CD4-positive, alpha-beta T cell treated with Interferon alpha-2 for 1 hour (primary cell): ENCODE measurements around the gene PRL.

ENCODE experiments used
- DNase-seq, 2 donors: peaks; one replicate each; pipeline ENCODE4 v3.0.0-alpha.2; 2020 to 2022

The PRL gene

GRCh38 chr6:22296936-22297335, at the start of gene PRL:
PRL (minus strand) TSS chr6:22297036; CDS start chr6:22296982, 54 bp downstream.
- DNase-seq: no peak

DNA sequence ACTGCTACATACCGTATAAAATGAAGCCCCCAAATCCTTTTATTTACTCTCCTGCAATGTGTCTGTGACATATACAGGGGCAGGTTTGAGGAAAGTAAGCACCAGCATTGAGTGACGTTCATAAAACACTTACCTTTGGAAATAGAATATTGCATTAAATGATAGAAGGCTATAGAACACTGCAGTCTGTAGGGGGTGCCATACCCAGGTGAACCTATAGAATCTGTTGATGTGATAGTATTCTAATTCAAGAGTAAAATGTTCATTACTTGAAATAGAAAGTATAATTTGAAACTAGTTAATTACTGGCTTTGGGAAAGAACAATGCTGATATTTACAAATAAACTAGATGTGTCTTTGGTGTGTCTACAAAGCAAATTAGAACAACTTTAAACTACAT, 47.0 kb upstream of the PRL start:
- no peak for DNase-seq

- DNase-seq: no peak
These were observed 37.9 kb upstream of the PRL start for GRCh38 chr6:22334778-22335177.

DNA sequence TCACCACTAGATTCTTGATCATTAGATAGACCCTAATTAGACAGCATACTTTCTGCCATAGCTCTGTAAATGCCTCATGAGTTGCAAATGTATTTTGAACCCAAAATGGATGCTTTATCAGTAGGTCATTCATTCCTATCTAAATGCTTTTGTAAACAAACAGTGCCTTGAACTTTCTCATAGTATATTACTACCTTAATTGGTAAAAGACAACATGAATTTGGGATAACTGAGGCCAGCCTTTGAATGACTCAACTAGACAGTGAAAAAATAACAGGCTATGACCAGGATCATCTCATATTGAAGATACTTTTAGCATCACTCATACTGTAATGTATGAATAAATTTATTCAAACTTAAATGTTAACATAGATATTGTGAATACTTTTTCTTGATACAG, 37.0 kb upstream of the PRL start:
- DNase-seq: no peak

DNA sequence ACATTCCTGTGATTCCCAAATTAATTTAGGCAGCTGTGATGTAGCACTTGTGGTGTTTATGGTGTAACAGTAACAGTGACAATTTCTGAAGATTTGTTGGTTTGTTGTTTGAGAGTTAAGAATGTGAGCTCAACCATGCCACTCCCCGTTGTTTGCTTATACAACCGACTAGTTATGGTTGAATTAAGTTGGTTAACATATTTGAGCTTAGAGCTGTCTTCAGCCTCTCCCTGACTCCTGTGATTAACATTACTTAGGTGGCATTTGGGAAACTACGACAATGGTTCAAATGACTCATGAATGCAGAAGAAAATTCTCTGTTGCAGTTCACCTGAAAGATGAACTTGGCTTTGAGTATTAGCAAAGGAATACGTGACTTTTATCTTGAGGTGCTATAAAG, 35.9 kb upstream of the PRL start:
- no peak for DNase-seq

DNA sequence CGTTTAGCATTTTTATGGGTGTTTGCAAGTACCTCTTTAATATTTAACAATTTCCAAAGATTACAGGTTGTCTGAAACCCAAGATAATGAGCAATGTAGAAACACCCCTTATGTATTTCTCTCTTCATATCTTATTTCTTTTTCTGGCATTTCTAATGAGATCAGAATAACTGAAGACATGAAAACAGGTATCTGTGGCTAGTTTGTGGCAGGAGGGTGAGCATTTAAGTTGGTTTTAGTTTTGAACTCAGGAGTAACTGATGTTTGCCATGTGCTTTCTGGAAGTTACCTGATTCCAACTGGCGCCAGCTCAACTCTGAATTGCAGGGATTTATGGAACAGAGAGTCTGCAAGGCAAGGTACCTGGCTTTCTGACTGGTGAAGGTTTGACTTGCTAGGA, 35.4 kb upstream of the PRL start:
- no peak for DNase-seq

DNA sequence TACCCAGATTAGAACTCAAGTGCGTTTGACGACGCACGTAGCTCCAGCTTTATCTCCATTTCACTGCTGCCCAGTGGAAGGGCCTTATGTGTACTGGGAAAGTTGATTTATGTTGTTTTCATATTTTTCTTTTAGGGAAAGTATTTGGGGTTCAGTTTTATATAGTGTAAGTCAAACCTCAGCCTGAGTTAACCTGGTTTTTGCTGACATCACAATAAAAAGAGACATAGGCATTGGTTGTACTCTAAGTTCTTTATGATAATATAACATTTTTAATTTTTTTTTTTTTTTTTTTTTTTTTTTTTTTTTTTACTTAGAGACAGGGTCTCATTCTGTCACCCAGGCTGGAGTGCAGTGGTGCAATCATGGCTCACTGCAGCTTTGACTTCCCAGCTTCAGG, 34.1 kb upstream of the PRL start:
- no peak for DNase-seq

GRCh38 chr6:22328474-22328873, 31.6 kb upstream of the PRL start:
- no peak for DNase-seq

DNA sequence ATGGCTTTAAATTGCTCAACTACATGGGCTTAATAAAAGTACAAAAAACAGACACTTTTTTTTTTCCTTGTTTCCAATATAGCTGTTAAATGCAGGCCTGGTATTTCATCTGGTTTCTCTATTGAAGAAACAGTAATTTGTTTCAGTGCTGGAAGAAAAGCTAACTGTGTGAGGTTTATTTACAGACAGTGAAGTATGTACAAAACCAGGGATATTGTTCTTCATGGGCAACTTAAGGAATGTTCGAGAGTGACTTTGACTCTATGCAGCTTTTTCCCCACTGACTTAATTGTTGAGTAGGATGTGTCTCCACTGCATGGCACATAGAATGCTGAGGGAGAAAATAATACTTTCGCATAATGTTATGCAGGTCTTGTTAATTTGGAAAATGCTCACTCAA, 31.0 kb upstream of the PRL start:
- no peak for DNase-seq

- DNase-seq: no peak
These were observed 29.7 kb upstream of the PRL start for GRCh38 chr6:22326500-22326899.

GRCh38 chr6:22325481-22325880, 28.6 kb upstream of the PRL start:
- DNase-seq: no peak

GRCh38 chr6:22323848-22324247, 27.0 kb upstream of the PRL start:
- DNase-seq: no peak

GRCh38 chr6:22322103-22323030, 25.5 kb upstream of the PRL start:
- no peak for DNase-seq

GRCh38 chr6:22320750-22321149, 23.9 kb upstream of the PRL start:
- no peak for DNase-seq

DNA sequence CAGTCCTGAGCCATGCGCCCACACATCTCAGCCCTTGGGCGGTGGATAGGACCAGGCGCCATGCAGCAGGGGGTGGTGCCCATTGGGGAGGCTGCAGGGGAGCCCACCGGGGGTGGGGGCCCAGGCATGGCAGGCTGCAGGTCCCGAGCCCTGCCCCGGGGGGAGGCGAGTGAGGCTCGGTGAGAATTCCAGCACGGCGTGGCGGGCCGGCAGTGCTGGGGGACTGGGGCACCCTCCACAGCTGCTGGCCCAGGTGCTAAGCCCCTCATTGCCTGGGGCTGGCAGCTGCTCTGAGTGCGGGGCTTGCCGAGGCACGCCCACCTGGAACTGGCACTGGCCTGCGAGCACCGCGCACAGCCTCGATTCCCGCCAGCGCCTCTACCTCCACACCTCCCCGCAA, 21.6 kb upstream of the PRL start:
- DNase-seq: no peak

DNA sequence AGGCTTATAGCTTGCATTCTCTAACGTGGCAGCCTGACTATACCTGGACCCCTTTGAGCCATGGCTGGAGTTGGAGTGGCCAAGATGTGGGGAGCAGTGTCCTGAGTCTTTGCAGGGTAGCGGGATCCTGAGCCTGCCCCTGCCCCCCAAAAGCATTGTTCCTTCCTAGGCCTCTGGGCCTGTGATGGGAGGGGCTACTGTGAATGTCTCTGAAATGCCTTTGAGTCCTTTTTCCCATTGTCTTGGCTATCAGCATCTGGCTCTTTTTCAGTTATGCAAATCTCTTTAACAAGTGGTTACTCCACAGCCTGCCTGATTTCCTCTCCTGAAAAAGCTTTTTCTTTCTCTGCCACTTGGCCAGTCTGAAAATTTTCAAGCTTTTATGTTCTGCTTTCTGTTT, 17.0 kb upstream of the PRL start:
- DNase-seq: no peak

DNA sequence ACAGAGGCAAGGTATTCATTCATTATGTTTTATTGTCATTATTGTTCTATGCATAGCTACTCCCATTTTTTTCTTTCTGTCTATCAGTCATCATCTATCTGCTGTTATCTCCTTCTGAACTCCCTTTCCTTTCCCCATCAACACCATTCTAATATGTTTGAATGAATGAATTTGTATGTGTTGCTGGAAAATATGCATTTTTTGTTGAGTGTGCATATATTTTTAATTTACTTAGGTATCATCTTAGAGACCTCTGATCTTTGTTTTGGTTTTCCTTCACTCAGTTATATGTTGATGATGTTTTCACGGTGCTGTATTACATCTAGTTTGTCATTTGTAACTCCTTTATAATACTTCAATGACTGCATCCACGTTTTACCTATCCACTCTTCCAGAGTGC, 12.1 kb upstream of the PRL start:
- no peak for DNase-seq

GRCh38 chr6:22306741-22307466, 10.1 kb upstream of the PRL start:
- no peak for DNase-seq

- DNase-seq: no peak
These were observed 6.0 kb upstream of the PRL start for GRCh38 chr6:22302838-22303237.

GRCh38 chr6:22300273-22300998, 3.6 kb upstream of the PRL start:
- DNase-seq: no peak

- DNase-seq: no peak
These were observed 1.6 kb upstream of the PRL start for GRCh38 chr6:22298475-22298890.

- DNase-seq: no peak
These were observed 769 bp downstream of the PRL start for GRCh38 chr6:22296067-22296466.

- DNase-seq: no peak
These were observed 1.7 kb downstream of the PRL start for GRCh38 chr6:22295145-22295544.

DNA sequence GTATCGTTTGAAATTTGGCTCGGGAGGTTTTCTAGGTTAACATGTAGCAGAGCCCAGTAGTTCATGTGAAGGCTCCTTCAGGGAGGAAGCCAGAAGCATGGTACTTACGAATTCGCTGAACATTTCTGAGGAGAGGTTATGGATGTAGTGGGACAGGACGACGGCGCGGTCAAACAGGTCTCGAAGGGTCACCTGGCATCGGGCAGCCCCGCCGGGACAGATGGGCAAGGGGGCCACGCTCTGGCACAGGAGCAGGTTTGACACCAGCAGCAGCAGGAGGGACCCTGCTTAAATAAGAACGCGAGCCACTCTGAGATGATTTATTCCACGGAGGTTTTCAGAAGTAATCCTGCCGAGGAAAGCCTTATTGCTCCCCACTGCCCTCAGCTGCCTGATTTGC, 2.5 kb downstream of the PRL start:
- DNase-seq: no peak
